Measurements from ENCODE around the gene PDXP.

Gene PDXP

GRCh38 chr22:37704645-37705044 lies 46.1 kb downstream of the PDXP start:
- no peak for DNase-seq

- no peak for DNase-seq
Measured at GRCh38 chr22:37705205-37705604, 46.7 kb downstream of the PDXP start.

- DNase-seq = no peak
Measured at GRCh38 chr22:37708580-37709444, 50.3 kb downstream of the PDXP start.

- DNase-seq = no peak
Measured at GRCh38 chr22:37709445-37709765, 50.9 kb downstream of the PDXP start.

GRCh38 chr22:37710675-37711074 lies 52.2 kb downstream of the PDXP start:
- DNase-seq = no peak

GRCh38 chr22:37711490-37711889 lies 53.0 kb downstream of the PDXP start:
- no peak for DNase-seq

GRCh38 chr22:37713761-37714160 lies 55.2 kb downstream of the PDXP start:
- DNase-seq = no peak

GRCh38 chr22:37714634-37715033 lies 56.1 kb downstream of the PDXP start:
- no peak for DNase-seq

GRCh38 chr22:37715760-37716159 lies 57.2 kb downstream of the PDXP start:
- no peak for DNase-seq

Measured in NCI-H2081 (cell line).